HepG2 (cell line): Measurements from ENCODE around the gene TGM1. TPM values are rescaled to one million over a fixed set of nuclear protein-coding genes. Genes with fewer than 3 reads are reported as not detected.

Source experiments
- ATAC-seq: fragments of 200-7000 bp; cut with Tn5 transposase; 3 replicates; pipeline ENCODE4 v1.9.1; 2020; ENCODE audit warnings: mild to moderate bottlenecking, moderate library complexity
- BruUV-seq: library from RNA; stranded (reverse); fragments of 400-500 nt; replicated peaks from 2 replicates; lab custom pipeline; 2021; lab: Mats Ljungman, UMichigan
- CTCF ChIA-PET: fragments of 300-600 bp; formaldehyde crosslinking; extraction: SDS; loops from one replicate; lab custom pipeline; 2021; ENCODE audit warnings: low total read pairs, inconsistent platforms, low intra/inter-chr PET ratio; lab: Yijun Ruan, JAX
- POLR2A ChIA-PET: fragments of 350-600 bp; sonication (Branson Sonifier 250); formaldehyde crosslinking; loops from one replicate; lab custom pipeline; 2020; ENCODE audit warnings: antibody characterized with exemption, inconsistent platforms; lab: Yijun Ruan, JAX
- DNase-seq: peaks from one replicate; pipeline ENCODE4 v3.0.0-alpha.2; 2015; ENCODE audit warnings: low spot score
- FAIRE-seq: peaks from 3 replicates; lab custom pipeline; 2011; peaks lifted over from hg19 to GRCh38; lab: Jason Lieb, UNC
- H2AFZ ChIP-seq: one replicate; pipeline ENCODE4 v1.6.1; 2011; ENCODE audit warnings: low read length, inconsistent platforms
- H3K27ac ChIP-seq: fragments of 300-600 bp; 3 replicates; pipeline ENCODE4 v1.8.0; 2011; ENCODE audit warnings: mixed run types, mild to moderate bottlenecking, mixed read lengths, low read length, inconsistent platforms; ENCODE audit not compliant: insufficient read depth; ENCODE audit errors: extremely low read length
- H3K27me3 ChIP-seq, 2 experiments: fragments of 200-600 bp in 1 of 2; 2 replicates in 1 of 2; 3 replicates in 1 of 2; pipeline versions ENCODE4 v1.6.0 to v1.8.0; 2011; ENCODE audit warnings: low read length in 2 of 2, mild to moderate bottlenecking in 2 of 2, moderate library complexity in 2 of 2, inconsistent platforms in 1 of 2; ENCODE audit not compliant: insufficient read depth in 2 of 2, control insufficient read depth in 1 of 2
- H3K36me3 ChIP-seq, 2 experiments: fragments of 200-600 bp in 1 of 2; replicated peaks in 1 of 2; 2 replicates in 1 of 2; 3 replicates in 1 of 2; pipeline versions ENCODE4 v1.5.1 to v1.8.0; 2011; ENCODE audit warnings: low read length in 2 of 2, inconsistent platforms in 1 of 2; ENCODE audit not compliant: insufficient read depth in 2 of 2, control insufficient read depth in 1 of 2
- H3K4me1 ChIP-seq: 2 replicates; pipeline ENCODE4 v1.5.1; 2012; ENCODE audit warnings: low read length, inconsistent platforms; ENCODE audit not compliant: insufficient read depth
- H3K4me2 ChIP-seq: 2 replicates; pipeline ENCODE4 v1.6.0; 2011; ENCODE audit warnings: low read depth, low read length, inconsistent platforms
- H3K4me3 ChIP-seq, 3 experiments: fragments of 200-600 bp in 1 of 3; sonication (generic), shearing (Covaris generic) in 1 of 3; replicated peaks in 1 of 3; 2 replicates each; pipeline ENCODE4 v1.5.1; 2011 to 2016; ENCODE audit warnings: low read length in 3 of 3, inconsistent platforms in 2 of 3, low read depth in 2 of 3, mild to moderate bottlenecking in 2 of 3, control low read depth in 1 of 3, mixed read lengths in 1 of 3; ENCODE audit not compliant: insufficient read depth in 1 of 3
- H3K79me2 ChIP-seq: one replicate; pipeline ENCODE4 v1.6.1; 2011; ENCODE audit warnings: low read length, inconsistent platforms; ENCODE audit not compliant: insufficient read depth
- H3K9ac ChIP-seq: 2 replicates; pipeline ENCODE4 v1.6.0; 2011; ENCODE audit warnings: mild to moderate bottlenecking, low read depth, low read length, inconsistent platforms; ENCODE audit not compliant: insufficient read depth
- H3K9me3 ChIP-seq: 2 replicates; pipeline ENCODE4 v1.5.1; 2012; ENCODE audit warnings: mild to moderate bottlenecking, low read length
- H4K20me1 ChIP-seq: 2 replicates; pipeline ENCODE4 v1.6.0; 2011; ENCODE audit warnings: inconsistent platforms, mild to moderate bottlenecking, low read length, moderate library complexity; ENCODE audit not compliant: insufficient read depth
- ATF7 ChIP-seq, 2 experiments: fragments of 450-650 bp in 1 of 2; sonication (generic) in 1 of 2; formaldehyde crosslinking in 1 of 2; IDR thresholded peaks; 2 replicates each; pipeline versions ENCODE4 v1.4.0 to v1.6.1; 2016 to 2020; ENCODE audit warnings: antibody characterized with exemption in 1 of 2, mild to moderate bottlenecking in 1 of 2, missing genetic modification reagents in 1 of 2
- NFRKB ChIP-seq: fragments of 450-650 bp; IDR thresholded peaks from 2 replicates; pipeline ENCODE4 v1.6.1; 2017
- NRL ChIP-seq: sonication (generic); formaldehyde crosslinking; IDR thresholded peaks from 2 replicates; pipeline ENCODE4 v1.5.0; 2020; ENCODE audit warnings: missing genetic modification reagents, mild to moderate bottlenecking, moderate library complexity, borderline replicate concordance
- ZBTB7B ChIP-seq: sonication (generic); formaldehyde crosslinking; IDR thresholded peaks from 2 replicates; pipeline ENCODE4 v1.4.0; 2020; ENCODE audit warnings: missing genetic modification reagents
- ZNF124 ChIP-seq: sonication (generic); formaldehyde crosslinking; IDR thresholded peaks from 2 replicates; pipeline ENCODE4 v1.4.0; 2020; ENCODE audit warnings: missing genetic modification reagents
- ZNF160 ChIP-seq: sonication (generic); formaldehyde crosslinking; IDR thresholded peaks from 2 replicates; pipeline ENCODE4 v1.8.0; 2022; ENCODE audit warnings: mild to moderate bottlenecking, inconsistent platforms, missing genetic modification reagents
- ZNF225 ChIP-seq: sonication (generic); formaldehyde crosslinking; IDR thresholded peaks from 2 replicates; pipeline ENCODE4 v1.4.0; 2020; ENCODE audit warnings: mild to moderate bottlenecking, missing genetic modification reagents
- ZNF234 ChIP-seq: sonication (generic); formaldehyde crosslinking; conservative IDR thresholded peaks from 2 replicates; pipeline ENCODE4 v1.5.1; 2020; ENCODE audit warnings: mild to moderate bottlenecking, missing genetic modification reagents
- ZNF83 ChIP-seq: sonication (generic); formaldehyde crosslinking; IDR thresholded peaks from 2 replicates; pipeline ENCODE4 v1.4.0; 2020; ENCODE audit warnings: missing genetic modification reagents, mild to moderate bottlenecking, borderline replicate concordance
- WGBS: methylation state at CpG from one replicate; pipeline ENCODE4 v1.1.6; 2017; ENCODE audit warnings: low lambda C conversion rate; 5-methylcytosine and 5-hydroxymethylcytosine counted together
- in situ Hi-C: cut with HindIII; loops from 2 replicates; pipeline ENCODE4 v1.10.0; 2017; ENCODE audit warnings: low pct_unique_long_range_greater_than_20kb; ENCODE audit not compliant: extremely low pct_ligation_motif_present
- intact Hi-C: fragments of 100-400 bp; cut with micrococcal nuclease; formaldehyde crosslinking; loops from one replicate; pipeline ENCODE4 v1.10.0; 2022; ENCODE audit not compliant: unreplicated experiment
- polyA plus RNA-seq, 8 experiments: library from polyadenylated mRNA; depleted of rRNA in 3 of 8; stranded (reverse) in 7 of 8; unstranded in 1 of 8; fragments of >200 nt; fragmentation: Illumina TruSeq in 4 of 8; extraction: Trizol in 4 of 8; gene quantifications; 2 replicates each; pipeline versions ENCODE4 v1.2.1 to v1.2.3, GENCODE V29; 2011 to 2016; ENCODE audit warnings: low read depth in 4 of 8, missing spikeins in 1 of 8, mixed read lengths in 1 of 8; ENCODE audit not compliant: insufficient read depth in 1 of 8
- total RNA-seq, 5 experiments: library from RNA; depleted of rRNA; stranded (reverse); fragments of >200 nt; fragmentation: Illumina TruSeq; extraction: Trizol; gene quantifications; 2 replicates each; pipeline ENCODE4 v1.2.3, GENCODE V29; 2016; ENCODE audit warnings: low read depth in 1 of 5
- TF ChIP-seq, protein P1 (sequence below): sonication (generic); formaldehyde crosslinking; IDR thresholded peaks from 2 replicates; pipeline ENCODE4 v1.8.1; 2023; ENCODE audit warnings: mild to moderate bottlenecking, inconsistent platforms, moderate library complexity, missing genetic modification reagents, borderline replicate concordance
- TF ChIP-seq, protein P2 (sequence below): sonication (generic); formaldehyde crosslinking; IDR thresholded peaks from 2 replicates; pipeline ENCODE4 v1.4.0; 2020; ENCODE audit warnings: missing genetic modification reagents
- TF ChIP-seq, protein P3 (sequence below): sonication (generic); formaldehyde crosslinking; IDR thresholded peaks from 2 replicates; pipeline ENCODE4 v1.4.0; 2020; ENCODE audit warnings: mild to moderate bottlenecking, missing genetic modification reagents
- TF ChIP-seq, protein P4 (sequence below): sonication (generic); formaldehyde crosslinking; IDR thresholded peaks from 2 replicates; pipeline ENCODE4 v1.9.0; 2021; ENCODE audit warnings: missing genetic modification reagents, mild to moderate bottlenecking, borderline replicate concordance

The TGM1 gene
- total and polyA plus RNA-seq, 2 of the 13 experiments (the other 11 are each of a cell fraction or from before 2014, with no cell fraction given): 3.2 to 10.6 TPM

DNA sequence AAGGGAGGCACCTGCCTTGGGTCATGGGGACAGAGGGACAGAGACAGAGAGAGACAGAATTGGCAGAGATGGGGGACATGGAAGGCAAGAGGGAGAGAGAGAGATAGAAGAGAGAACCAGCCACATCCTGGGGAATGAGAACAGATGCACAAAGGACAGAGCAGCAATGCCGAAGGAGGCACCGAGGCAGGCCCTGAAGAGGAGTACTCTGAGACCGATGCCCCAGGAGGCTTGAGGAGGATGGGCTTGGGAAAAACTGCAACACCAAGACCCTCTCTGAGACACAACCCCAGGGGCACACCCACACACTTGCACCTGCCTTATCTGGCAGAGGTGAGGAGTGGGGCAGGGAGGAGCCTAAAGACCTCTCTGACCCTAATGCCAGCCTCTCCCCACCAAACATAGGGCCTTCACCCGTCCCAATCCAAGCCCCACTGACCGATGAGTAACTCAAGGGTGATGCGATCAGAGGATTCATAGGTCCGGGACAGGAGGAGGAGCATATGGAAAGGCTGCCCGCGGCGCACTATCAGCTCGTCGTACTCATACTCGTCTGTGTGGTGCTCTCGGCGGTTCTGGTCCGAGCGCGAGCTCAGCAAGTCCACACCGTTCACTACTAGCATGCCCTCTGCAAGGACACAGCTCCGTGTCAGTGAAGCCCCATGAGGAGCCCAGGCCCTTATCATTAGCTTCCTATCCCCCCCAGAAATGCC lies 1.6 kb downstream of the TGM1 start:
- Histone ChIP-seq H3K79me2 (no peaks in the 10 kb centered on the region), H3K9ac (no peak overlapping the region), H3K36me3 (peaks cover 4 to 13% of the 10 kb centered on the region in 2 experiments; a peak in 4 of 5 replicates), H3K27me3 (no peaks in the 10 kb centered on the region), H4K20me1 (no peaks in the 10 kb centered on the region), H3K4me3 (no peak overlapping the region), H3K4me1 (peaks cover 21% of the 10 kb centered on the region), H3K9me3 (no peaks in the 10 kb centered on the region), H3K4me2 (no peak overlapping the region), H2AFZ (no peak overlapping the region), H3K27ac (no peak overlapping the region)
- BruUV-seq: no TSS peak
- ATAC-seq (no peak), FAIRE-seq (no peak), DNase-seq (no peak)
- ChIA-PET CTCF (no interaction called here), POLR2A (interaction anchor here (0.8 to 16.5 kb wide), 4 partner anchors 8 to 170 kb away, joined by 3 to 435 read pairs (median 131); partner anchors contain the start of genes RABGGTA and TINF2)
- in situ Hi-C loops: no loop called here
- intact Hi-C loops: no loop called here
- WGBS: 92% methylated on average over 20 of the region's 20 CpGs
- TF ChIP-seq NRL (CRISPR knock-in tag) (0 out of 2 replicates have a peak, but pooled peaks have one; percentile 2), ZNF124 (CRISPR knock-in tag) (no peak), ATF7 (IDR thresholded peaks at IDR 0.05) (no peak), ATF7 (CRISPR knock-in tag; IDR thresholded peaks at IDR 0.05) (peak; percentile 33; the same call in 1 of the 2 replicates), ZNF225 (CRISPR knock-in tag) (0 out of 2 replicates have a peak, but pooled peaks have one; percentile 32), NFRKB (peak; percentile 15; the same call in 1 of the 2 replicates), ZNF234 (CRISPR knock-in tag) (no peak), ZNF160 (CRISPR knock-in tag) (no peak), ZNF83 (CRISPR knock-in tag) (peak; percentile 62; the same call in 1 of the 2 replicates), ZBTB7B (CRISPR knock-in tag) (no peak)
- TF ChIP-seq, protein P1, sequence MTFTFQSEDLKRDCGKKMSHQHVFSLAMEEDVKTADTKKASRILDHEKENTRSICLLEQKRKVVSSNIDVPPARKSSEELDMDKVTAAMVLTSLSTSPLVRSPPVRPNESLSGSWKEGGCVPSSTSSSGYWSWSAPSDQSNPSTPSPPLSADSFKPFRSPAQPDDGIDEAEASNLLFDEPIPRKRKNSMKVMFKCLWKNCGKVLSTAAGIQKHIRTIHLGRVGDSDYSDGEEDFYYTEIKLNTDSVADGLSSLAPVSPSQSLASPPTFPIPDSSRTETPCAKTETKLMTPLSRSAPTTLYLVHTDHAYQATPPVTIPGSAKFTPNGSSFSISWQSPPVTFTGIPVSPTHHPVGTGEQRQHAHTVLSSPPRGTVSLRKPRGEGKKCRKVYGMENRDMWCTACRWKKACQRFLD (CRISPR knock-in tag): 0 out of 2 replicates have a peak, but pooled peaks have one; percentile 19
- TF ChIP-seq, protein P2, sequence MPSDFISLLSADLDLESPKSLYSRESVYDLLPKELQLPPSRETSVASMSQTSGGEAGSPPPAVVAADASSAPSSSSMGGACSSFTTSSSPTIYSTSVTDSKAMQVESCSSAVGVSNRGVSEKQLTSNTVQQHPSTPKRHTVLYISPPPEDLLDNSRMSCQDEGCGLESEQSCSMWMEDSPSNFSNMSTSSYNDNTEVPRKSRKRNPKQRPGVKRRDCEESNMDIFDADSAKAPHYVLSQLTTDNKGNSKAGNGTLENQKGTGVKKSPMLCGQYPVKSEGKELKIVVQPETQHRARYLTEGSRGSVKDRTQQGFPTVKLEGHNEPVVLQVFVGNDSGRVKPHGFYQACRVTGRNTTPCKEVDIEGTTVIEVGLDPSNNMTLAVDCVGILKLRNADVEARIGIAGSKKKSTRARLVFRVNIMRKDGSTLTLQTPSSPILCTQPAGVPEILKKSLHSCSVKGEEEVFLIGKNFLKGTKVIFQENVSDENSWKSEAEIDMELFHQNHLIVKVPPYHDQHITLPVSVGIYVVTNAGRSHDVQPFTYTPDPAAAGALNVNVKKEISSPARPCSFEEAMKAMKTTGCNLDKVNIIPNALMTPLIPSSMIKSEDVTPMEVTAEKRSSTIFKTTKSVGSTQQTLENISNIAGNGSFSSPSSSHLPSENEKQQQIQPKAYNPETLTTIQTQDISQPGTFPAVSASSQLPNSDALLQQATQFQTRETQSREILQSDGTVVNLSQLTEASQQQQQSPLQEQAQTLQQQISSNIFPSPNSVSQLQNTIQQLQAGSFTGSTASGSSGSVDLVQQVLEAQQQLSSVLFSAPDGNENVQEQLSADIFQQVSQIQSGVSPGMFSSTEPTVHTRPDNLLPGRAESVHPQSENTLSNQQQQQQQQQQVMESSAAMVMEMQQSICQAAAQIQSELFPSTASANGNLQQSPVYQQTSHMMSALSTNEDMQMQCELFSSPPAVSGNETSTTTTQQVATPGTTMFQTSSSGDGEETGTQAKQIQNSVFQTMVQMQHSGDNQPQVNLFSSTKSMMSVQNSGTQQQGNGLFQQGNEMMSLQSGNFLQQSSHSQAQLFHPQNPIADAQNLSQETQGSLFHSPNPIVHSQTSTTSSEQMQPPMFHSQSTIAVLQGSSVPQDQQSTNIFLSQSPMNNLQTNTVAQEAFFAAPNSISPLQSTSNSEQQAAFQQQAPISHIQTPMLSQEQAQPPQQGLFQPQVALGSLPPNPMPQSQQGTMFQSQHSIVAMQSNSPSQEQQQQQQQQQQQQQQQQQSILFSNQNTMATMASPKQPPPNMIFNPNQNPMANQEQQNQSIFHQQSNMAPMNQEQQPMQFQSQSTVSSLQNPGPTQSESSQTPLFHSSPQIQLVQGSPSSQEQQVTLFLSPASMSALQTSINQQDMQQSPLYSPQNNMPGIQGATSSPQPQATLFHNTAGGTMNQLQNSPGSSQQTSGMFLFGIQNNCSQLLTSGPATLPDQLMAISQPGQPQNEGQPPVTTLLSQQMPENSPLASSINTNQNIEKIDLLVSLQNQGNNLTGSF (CRISPR knock-in tag): 0 out of 2 replicates have a peak, but pooled peaks have one; percentile 23
- TF ChIP-seq, protein P3, sequence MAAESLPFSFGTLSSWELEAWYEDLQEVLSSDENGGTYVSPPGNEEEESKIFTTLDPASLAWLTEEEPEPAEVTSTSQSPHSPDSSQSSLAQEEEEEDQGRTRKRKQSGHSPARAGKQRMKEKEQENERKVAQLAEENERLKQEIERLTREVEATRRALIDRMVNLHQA (CRISPR knock-in tag): no peak
- TF ChIP-seq, protein P4, sequence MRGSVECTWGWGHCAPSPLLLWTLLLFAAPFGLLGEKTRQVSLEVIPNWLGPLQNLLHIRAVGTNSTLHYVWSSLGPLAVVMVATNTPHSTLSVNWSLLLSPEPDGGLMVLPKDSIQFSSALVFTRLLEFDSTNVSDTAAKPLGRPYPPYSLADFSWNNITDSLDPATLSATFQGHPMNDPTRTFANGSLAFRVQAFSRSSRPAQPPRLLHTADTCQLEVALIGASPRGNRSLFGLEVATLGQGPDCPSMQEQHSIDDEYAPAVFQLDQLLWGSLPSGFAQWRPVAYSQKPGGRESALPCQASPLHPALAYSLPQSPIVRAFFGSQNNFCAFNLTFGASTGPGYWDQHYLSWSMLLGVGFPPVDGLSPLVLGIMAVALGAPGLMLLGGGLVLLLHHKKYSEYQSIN (CRISPR knock-in tag): peak; percentile 60; the same call in 1 of the 2 replicates
